ENCODE measurements around the gene TPRA1. TPM values are rescaled to one million over a fixed set of nuclear protein-coding genes. Genes with fewer than 3 reads are reported as not detected.

The TPRA1 gene
- total and polyA plus RNA-seq, 10 donors = 16.1 to 42.3 (median 29.6) TPM

GRCh38 chr3:127539366-127540060, 51.0 kb downstream of the TPRA1 start:
- intact Hi-C loops (cut with DNase I; ENCODE audit: low total_unique reads) = no loop called here

GRCh38 chr3:127538569-127538968, 52.0 kb downstream of the TPRA1 start:
- intact Hi-C loops (cut with DNase I; ENCODE audit: low total_unique reads) = no loop called here
- TF ChIP-seq POLR2AphosphoS5 (IDR thresholded peaks at IDR 0.05) = no peak
- no peak for TF ChIP-seq CTCF (IDR thresholded peaks at IDR 0.05 in 8 of 11, conservative IDR thresholded peaks at IDR 0.05 in 3 of 11)
- Histone ChIP-seq H3K36me3 (no peaks in the 10 kb centered on the region), H3K9me3 (no peaks in the 10 kb centered on the region), H3K4me3 (no peak overlapping the region), H3K27ac (no peak overlapping the region), H3K4me1 (no peaks in the 10 kb centered on the region), H3K27me3 (replicated peaks in 1 of 7) (peaks cover 0 to 19% (median 0%) of the 10 kb centered on the region in 7 donors)
- WGBS, 5 donors = 68 to 78% (median 75%) methylated on average over 5 of the region's 5 CpGs
- no peak for DNase-seq

More at GRCh38 chr3:127539366-127540060, 51.0 kb downstream of the TPRA1 start:
- no peaks in the 10 kb centered on the region for H3K9me3 ChIP-seq
- DNase-seq = no peak
- no peak overlapping the region for H3K27ac ChIP-seq
- no peak for TF ChIP-seq CTCF (IDR thresholded peaks at IDR 0.05 in 8 of 11, conservative IDR thresholded peaks at IDR 0.05 in 3 of 11)
- TF ChIP-seq POLR2AphosphoS5 (IDR thresholded peaks at IDR 0.05) = no peak
- no peak for TF ChIP-seq POLR2A (IDR thresholded peaks at IDR 0.05)
- H3K4me1 ChIP-seq = peaks cover 0 to 7% (median 2%) of the 10 kb centered on the region in 6 donors
- peaks cover 0 to 19% (median 0%) of the 10 kb centered on the region in 7 donors for H3K27me3 ChIP-seq (replicated peaks in 1 of 7)
- no peak overlapping the region for H3K4me3 ChIP-seq
- WGBS, 5 donors = 72 to 84% (median 80%) methylated on average over 12 to 17 of the region's 17 CpGs
- no peaks in the 10 kb centered on the region for H3K36me3 ChIP-seq

GRCh38 chr3:127536830-127537812, 53.4 kb downstream of the TPRA1 start:
- no peak for DNase-seq

More at GRCh38 chr3:127536830-127537812, 53.4 kb downstream of the TPRA1 start:
- no peaks in the 10 kb centered on the region for H3K9me3 ChIP-seq
- WGBS, 5 donors = 65 to 77% (median 73%) methylated on average over 18 to 22 of the region's 22 CpGs
- TF ChIP-seq CTCF (IDR thresholded peaks at IDR 0.05 in 8 of 11, conservative IDR thresholded peaks at IDR 0.05 in 3 of 11) (no peak), POLR2AphosphoS5 (IDR thresholded peaks at IDR 0.05) (no peak)
- H3K27me3 ChIP-seq (replicated peaks in 1 of 7) = peaks cover 0 to 19% (median 0%) of the 10 kb centered on the region in 7 donors
- intact Hi-C loops (cut with DNase I; ENCODE audit: low total_unique reads) = no loop called here
- H3K27ac ChIP-seq = no peak overlapping the region
- no peaks in the 10 kb centered on the region for H3K36me3 ChIP-seq
- no peak overlapping the region for H3K4me3 ChIP-seq
- H3K4me1 ChIP-seq = no peaks in the 10 kb centered on the region
